Fibroblast of the aortic adventitia (primary cell): ENCODE results near the gene IKBKE. TPM values are rescaled to one million over a fixed set of nuclear protein-coding genes. Genes with fewer than 3 reads are reported as not detected.

Experiments
- DNase-seq: peaks from one replicate; pipeline ENCODE4 v3.0.0-alpha.2; 2010; ENCODE audit warnings: low read depth
- H3K4me3 ChIP-seq: 2 replicates; pipeline ENCODE4 v1.5.1; 2011; ENCODE audit warnings: low read depth, mild to moderate bottlenecking, control low read depth, low read length, moderate library complexity
- total RNA-seq: library from RNA; depleted of rRNA; stranded (reverse); fragments of >200 nt; gene quantifications from 2 replicates; pipeline ENCODE4 v1.2.3, GENCODE V29; 2012; ENCODE audit warnings: low replicate concordance
- TF ChIP-seq, protein P1 (sequence below): IDR thresholded peaks from 2 replicates; pipeline ENCODE4 v1.5.1; 2011; ENCODE audit warnings: mild to moderate bottlenecking, low read length, control low read depth, inconsistent platforms; ENCODE audit not compliant: insufficient read depth

IKBKE gene
- total RNA-seq, 1 donor: 11.5 TPM

DNA sequence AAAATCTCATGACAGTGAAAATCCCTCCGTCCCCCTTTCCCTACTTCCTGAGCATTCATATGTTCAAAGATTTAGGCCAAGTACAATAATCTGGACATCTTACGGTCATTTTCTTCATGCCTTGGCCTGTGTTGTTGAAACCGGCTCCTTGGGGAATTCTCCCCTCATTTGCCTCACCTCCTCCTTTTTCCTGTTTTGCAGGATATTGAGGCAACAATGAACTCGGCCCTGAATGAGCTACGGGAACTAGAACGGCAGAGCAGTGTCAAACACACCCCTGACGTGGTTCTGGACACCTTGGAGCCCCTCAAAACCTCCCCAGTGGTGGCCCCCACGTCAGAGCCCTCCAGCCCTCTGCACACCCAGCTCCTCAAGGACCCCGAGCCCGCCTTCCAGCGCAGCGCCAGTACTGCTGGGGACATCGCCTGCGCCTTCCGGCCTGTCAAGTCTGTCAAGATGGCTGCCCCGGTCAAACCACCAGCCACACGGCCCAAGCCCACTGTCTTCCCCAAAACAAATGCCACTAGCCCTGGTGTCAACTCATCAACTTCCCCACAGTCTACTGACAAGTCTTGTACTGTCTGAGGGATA lies 9.3 kb upstream of the IKBKE start:
- TF ChIP-seq, protein P1, sequence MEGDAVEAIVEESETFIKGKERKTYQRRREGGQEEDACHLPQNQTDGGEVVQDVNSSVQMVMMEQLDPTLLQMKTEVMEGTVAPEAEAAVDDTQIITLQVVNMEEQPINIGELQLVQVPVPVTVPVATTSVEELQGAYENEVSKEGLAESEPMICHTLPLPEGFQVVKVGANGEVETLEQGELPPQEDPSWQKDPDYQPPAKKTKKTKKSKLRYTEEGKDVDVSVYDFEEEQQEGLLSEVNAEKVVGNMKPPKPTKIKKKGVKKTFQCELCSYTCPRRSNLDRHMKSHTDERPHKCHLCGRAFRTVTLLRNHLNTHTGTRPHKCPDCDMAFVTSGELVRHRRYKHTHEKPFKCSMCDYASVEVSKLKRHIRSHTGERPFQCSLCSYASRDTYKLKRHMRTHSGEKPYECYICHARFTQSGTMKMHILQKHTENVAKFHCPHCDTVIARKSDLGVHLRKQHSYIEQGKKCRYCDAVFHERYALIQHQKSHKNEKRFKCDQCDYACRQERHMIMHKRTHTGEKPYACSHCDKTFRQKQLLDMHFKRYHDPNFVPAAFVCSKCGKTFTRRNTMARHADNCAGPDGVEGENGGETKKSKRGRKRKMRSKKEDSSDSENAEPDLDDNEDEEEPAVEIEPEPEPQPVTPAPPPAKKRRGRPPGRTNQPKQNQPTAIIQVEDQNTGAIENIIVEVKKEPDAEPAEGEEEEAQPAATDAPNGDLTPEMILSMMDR: no peak
- DNase-seq: no peak
- no peak overlapping the region for H3K4me3 ChIP-seq

DNA sequence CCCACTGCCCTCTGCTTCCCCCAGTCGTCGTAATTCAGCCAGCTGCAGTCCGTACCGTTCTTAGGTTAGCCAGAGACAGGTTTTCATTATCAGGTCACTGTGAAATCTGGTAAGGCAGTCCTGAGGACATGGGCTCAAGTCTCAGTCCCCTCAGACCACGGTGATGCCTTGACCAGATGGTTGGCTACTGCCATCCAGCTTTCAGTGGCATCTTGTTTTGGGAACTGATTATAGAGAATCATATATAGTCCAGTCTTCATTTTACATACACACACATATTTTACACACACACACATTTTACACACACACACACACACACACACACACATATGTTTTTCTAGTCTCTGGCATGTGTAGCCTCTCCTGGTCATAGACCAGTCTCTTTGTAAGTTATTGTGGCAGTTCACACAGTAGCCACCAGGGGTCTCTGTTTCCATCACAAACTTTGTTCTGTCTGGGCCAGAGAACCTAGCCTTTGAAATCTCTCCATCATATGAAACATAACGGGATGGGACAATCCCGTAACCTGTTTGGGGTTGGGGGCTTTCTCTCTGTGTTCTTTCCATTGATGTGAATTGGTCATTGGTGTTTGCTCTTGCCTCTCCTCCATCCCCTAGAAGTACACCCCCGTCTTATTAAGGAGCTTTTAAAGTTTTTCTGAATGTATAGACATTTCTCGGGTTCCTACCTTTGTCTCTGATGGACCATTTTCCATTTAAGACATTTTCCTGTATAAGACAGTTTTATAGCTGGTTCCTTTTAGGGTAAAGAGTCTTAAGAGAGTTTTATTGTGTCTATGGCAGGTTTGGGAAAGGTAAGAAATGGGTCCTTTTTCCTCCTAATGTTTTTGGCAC lies 8.4 kb upstream of the IKBKE start:
- TF ChIP-seq, protein P1: peak; percentile 88
- no peak overlapping the region for H3K4me3 ChIP-seq
- DNase-seq: peak; percentile 84

DNA sequence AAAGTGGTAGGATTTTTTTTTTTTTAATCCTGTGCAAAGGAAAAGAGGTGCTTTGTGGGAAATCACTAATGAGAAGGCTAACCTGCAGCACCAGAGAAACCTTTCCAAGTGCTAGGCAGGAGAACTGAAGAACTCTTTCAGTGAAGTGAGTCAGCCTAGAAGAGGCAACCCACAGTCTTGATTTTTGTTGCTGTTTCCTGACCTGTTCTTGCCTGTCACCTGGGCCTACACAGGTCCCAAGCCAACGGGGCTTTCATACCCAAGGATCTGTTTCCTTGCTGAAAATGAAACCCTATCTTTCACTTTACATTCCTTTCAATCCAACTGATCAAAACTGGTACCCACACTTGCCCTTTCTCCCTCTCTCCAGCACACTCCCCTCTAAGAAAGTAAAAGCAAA lies 7.1 kb upstream of the IKBKE start:
- H3K4me3 ChIP-seq: no peak overlapping the region
- TF ChIP-seq, protein P1: no peak
- DNase-seq: no peak

DNA sequence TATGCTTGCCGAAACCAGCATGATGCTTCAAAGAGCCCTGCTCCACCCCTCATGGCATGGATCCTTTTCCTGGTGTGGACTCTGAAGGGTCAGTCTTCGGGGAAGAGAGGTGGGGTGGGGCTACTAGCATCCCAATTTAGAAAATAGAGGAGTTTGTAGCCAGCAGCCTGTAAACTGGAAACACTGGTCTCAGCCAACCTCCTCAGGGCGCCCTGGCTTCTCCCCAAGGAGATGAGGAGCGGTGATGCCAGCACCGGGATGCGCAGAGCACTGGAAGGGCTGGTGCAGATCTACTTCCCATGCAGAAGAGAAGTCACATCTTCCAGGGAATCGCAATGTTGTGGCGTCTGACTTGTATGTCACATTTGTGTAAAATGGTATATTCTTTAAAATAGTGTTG lies 6.4 kb upstream of the IKBKE start:
- TF ChIP-seq, protein P1: no peak
- no peak overlapping the region for H3K4me3 ChIP-seq
- no peak for DNase-seq

DNA sequence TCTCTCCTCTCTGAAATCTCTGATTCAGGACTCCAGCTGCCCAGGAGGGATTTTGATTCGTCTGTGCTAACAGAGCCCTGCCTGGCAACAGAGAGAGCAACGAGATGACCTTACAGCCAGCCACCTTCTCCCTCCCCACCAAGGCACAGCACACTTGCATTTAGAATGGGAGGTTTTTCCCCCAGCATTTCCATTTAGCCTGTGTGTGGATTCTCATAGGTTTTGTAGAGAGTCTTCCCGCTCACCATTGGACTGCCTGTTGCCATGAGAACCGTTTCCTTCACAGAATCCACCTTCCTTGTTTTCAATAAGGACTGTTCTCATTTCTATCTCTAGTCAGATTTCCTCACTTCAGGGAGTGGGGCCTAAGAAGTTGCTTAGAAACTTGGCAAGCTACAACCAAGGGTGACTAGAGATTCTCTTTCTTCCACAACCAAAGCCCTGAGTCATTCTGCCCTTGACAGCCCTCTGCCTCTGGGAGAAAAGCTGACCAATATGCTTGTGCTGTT lies 5.8 kb upstream of the IKBKE start:
- TF ChIP-seq, protein P1: no peak
- DNase-seq: peak; percentile 97
- H3K4me3 ChIP-seq: no peak overlapping the region

DNA sequence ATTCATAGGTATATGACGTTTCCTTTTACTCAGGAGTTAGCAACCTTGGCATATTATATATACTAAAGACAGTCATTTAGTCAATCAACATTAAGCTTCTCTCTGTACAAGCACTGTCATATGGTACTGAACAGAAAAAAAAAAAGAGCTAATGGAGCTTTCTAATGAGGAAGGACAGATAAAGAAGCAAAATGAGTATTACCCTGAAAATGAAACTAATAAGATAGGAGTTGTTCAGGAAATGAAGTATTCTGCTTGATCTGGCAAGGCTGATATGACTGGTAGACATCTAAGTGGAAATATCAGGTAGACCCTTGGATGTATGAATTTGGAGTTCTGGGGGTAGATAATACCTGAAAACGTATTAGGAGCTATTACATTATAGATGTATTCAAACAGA lies 4.3 kb upstream of the IKBKE start:
- TF ChIP-seq, protein P1: no peak
- no peak for DNase-seq

More for the DNA sequence above, 4.3 kb upstream of the IKBKE start:
- H3K4me3 ChIP-seq: no peak overlapping the region
